HepG2 (cell line): ENCODE measurements around the gene IFNG. TPM values are rescaled to one million over a fixed set of nuclear protein-coding genes. Genes with fewer than 3 reads are reported as not detected.

Source experiments
- ATAC-seq: fragments of 200-7000 bp; cut with Tn5 transposase; 3 replicates; pipeline ENCODE4 v1.9.1; 2020; ENCODE audit warnings: mild to moderate bottlenecking, moderate library complexity
- BruUV-seq: library from RNA; stranded (reverse); fragments of 400-500 nt; replicated peaks from 2 replicates; lab custom pipeline; 2021; lab: Mats Ljungman, UMichigan
- CTCF ChIA-PET: fragments of 300-600 bp; formaldehyde crosslinking; extraction: SDS; loops from one replicate; lab custom pipeline; 2021; ENCODE audit warnings: low total read pairs, inconsistent platforms, low intra/inter-chr PET ratio; lab: Yijun Ruan, JAX
- POLR2A ChIA-PET: fragments of 350-600 bp; sonication (Branson Sonifier 250); formaldehyde crosslinking; loops from one replicate; lab custom pipeline; 2020; ENCODE audit warnings: antibody characterized with exemption, inconsistent platforms; lab: Yijun Ruan, JAX
- DNase-seq: peaks from one replicate; pipeline ENCODE4 v3.0.0-alpha.2; 2015; ENCODE audit warnings: low spot score
- FAIRE-seq: peaks from 3 replicates; lab custom pipeline; 2011; peaks lifted over from hg19 to GRCh38; lab: Jason Lieb, UNC
- H2AFZ ChIP-seq: one replicate; pipeline ENCODE4 v1.6.1; 2011; ENCODE audit warnings: low read length, inconsistent platforms
- H3K27ac ChIP-seq: fragments of 300-600 bp; 3 replicates; pipeline ENCODE4 v1.8.0; 2011; ENCODE audit warnings: mixed run types, mild to moderate bottlenecking, mixed read lengths, low read length, inconsistent platforms; ENCODE audit not compliant: insufficient read depth; ENCODE audit errors: extremely low read length
- H3K27me3 ChIP-seq, 2 experiments: fragments of 200-600 bp in 1 of 2; 2 replicates in 1 of 2; 3 replicates in 1 of 2; pipeline versions ENCODE4 v1.6.0 to v1.8.0; 2011; ENCODE audit warnings: low read length in 2 of 2, mild to moderate bottlenecking in 2 of 2, moderate library complexity in 2 of 2, inconsistent platforms in 1 of 2; ENCODE audit not compliant: insufficient read depth in 2 of 2, control insufficient read depth in 1 of 2
- H3K36me3 ChIP-seq, 2 experiments: fragments of 200-600 bp in 1 of 2; replicated peaks in 1 of 2; 2 replicates in 1 of 2; 3 replicates in 1 of 2; pipeline versions ENCODE4 v1.5.1 to v1.8.0; 2011; ENCODE audit warnings: low read length in 2 of 2, inconsistent platforms in 1 of 2; ENCODE audit not compliant: insufficient read depth in 2 of 2, control insufficient read depth in 1 of 2
- H3K4me1 ChIP-seq: 2 replicates; pipeline ENCODE4 v1.5.1; 2012; ENCODE audit warnings: low read length, inconsistent platforms; ENCODE audit not compliant: insufficient read depth
- H3K4me2 ChIP-seq: 2 replicates; pipeline ENCODE4 v1.6.0; 2011; ENCODE audit warnings: low read depth, low read length, inconsistent platforms
- H3K4me3 ChIP-seq, 3 experiments: fragments of 200-600 bp in 1 of 3; sonication (generic), shearing (Covaris generic) in 1 of 3; replicated peaks in 1 of 3; 2 replicates each; pipeline ENCODE4 v1.5.1; 2011 to 2016; ENCODE audit warnings: low read length in 3 of 3, inconsistent platforms in 2 of 3, low read depth in 2 of 3, mild to moderate bottlenecking in 2 of 3, control low read depth in 1 of 3, mixed read lengths in 1 of 3; ENCODE audit not compliant: insufficient read depth in 1 of 3
- H3K79me2 ChIP-seq: one replicate; pipeline ENCODE4 v1.6.1; 2011; ENCODE audit warnings: low read length, inconsistent platforms; ENCODE audit not compliant: insufficient read depth
- H3K9ac ChIP-seq: 2 replicates; pipeline ENCODE4 v1.6.0; 2011; ENCODE audit warnings: mild to moderate bottlenecking, low read depth, low read length, inconsistent platforms; ENCODE audit not compliant: insufficient read depth
- H3K9me3 ChIP-seq: 2 replicates; pipeline ENCODE4 v1.5.1; 2012; ENCODE audit warnings: mild to moderate bottlenecking, low read length
- H4K20me1 ChIP-seq: 2 replicates; pipeline ENCODE4 v1.6.0; 2011; ENCODE audit warnings: inconsistent platforms, mild to moderate bottlenecking, low read length, moderate library complexity; ENCODE audit not compliant: insufficient read depth
- ARNTL ChIP-seq: sonication (generic); formaldehyde crosslinking; IDR thresholded peaks from 2 replicates; pipeline ENCODE4 v1.4.0; 2020; ENCODE audit warnings: mild to moderate bottlenecking, missing genetic modification reagents
- CAMTA2 ChIP-seq: sonication (generic); formaldehyde crosslinking; IDR thresholded peaks from 2 replicates; pipeline ENCODE4 v1.4.0; 2020; ENCODE audit warnings: mild to moderate bottlenecking, missing genetic modification reagents, borderline replicate concordance
- FLYWCH1 ChIP-seq: sonication (generic); formaldehyde crosslinking; IDR thresholded peaks from 2 replicates; pipeline ENCODE4 v1.8.1; 2023; ENCODE audit warnings: mild to moderate bottlenecking, missing genetic modification reagents
- HOXA7 ChIP-seq: sonication (generic); formaldehyde crosslinking; IDR thresholded peaks from 2 replicates; pipeline ENCODE4 v1.8.1; 2022; ENCODE audit warnings: mild to moderate bottlenecking, missing genetic modification reagents, moderate library complexity
- JUN ChIP-seq: sonication (generic); formaldehyde crosslinking; IDR thresholded peaks from 2 replicates; pipeline ENCODE4 v1.4.0; 2020; ENCODE audit warnings: mild to moderate bottlenecking, missing genetic modification reagents
- KAT7 ChIP-seq: IDR thresholded peaks from 2 replicates; pipeline ENCODE4 v1.6.1; 2018; ENCODE audit warnings: borderline replicate concordance, missing compliant biosample characterization
- NAIF1 ChIP-seq: sonication (generic); formaldehyde crosslinking; IDR thresholded peaks from 2 replicates; pipeline ENCODE4 v1.5.0; 2020; ENCODE audit warnings: mild to moderate bottlenecking, missing genetic modification reagents, borderline replicate concordance
- SKI ChIP-seq: fragments of 450-650 bp; IDR thresholded peaks from one replicate; pipeline ENCODE4 v1.6.1; 2018; ENCODE audit warnings: mild to moderate bottlenecking; ENCODE audit not compliant: partially characterized antibody
- SMC3 ChIP-seq: IDR thresholded peaks from 2 replicates; pipeline ENCODE4 v1.6.1; 2011; ENCODE audit warnings: low read length, improper control_type of control experiment
- SNAI1 ChIP-seq: sonication (generic); formaldehyde crosslinking; IDR thresholded peaks from 2 replicates; pipeline ENCODE4 v1.5.0; 2020; ENCODE audit warnings: mild to moderate bottlenecking, missing genetic modification reagents, borderline replicate concordance
- STAT5B ChIP-seq: sonication (generic); formaldehyde crosslinking; IDR thresholded peaks from 2 replicates; pipeline ENCODE4 v1.4.0; 2020; ENCODE audit warnings: missing genetic modification reagents
- TCF7L2 ChIP-seq: IDR thresholded peaks from 2 replicates; pipeline ENCODE4 v1.6.1; 2011; ENCODE audit warnings: mild to moderate bottlenecking, low read depth, low read length, moderate library complexity
- ZFP62 ChIP-seq: sonication (generic); formaldehyde crosslinking; IDR thresholded peaks from 2 replicates; pipeline ENCODE4 v1.4.0; 2020; ENCODE audit warnings: missing genetic modification reagents
- ZMAT3 ChIP-seq: sonication (generic); formaldehyde crosslinking; conservative IDR thresholded peaks from 2 replicates; pipeline ENCODE4 v1.7.0; 2021; ENCODE audit warnings: missing genetic modification reagents
- ZNF563 ChIP-seq: sonication (generic); formaldehyde crosslinking; IDR thresholded peaks from 2 replicates; pipeline ENCODE4 v1.8.0; 2022; ENCODE audit warnings: mild to moderate bottlenecking, moderate library complexity, missing genetic modification reagents
- ZNF589 ChIP-seq: sonication (generic); formaldehyde crosslinking; conservative IDR thresholded peaks from 2 replicates; pipeline ENCODE4 v1.8.0; 2022; ENCODE audit warnings: mild to moderate bottlenecking, moderate library complexity, missing genetic modification reagents
- ZNF7 ChIP-seq: IDR thresholded peaks from 2 replicates; pipeline ENCODE4 v1.6.1; 2016; ENCODE audit warnings: missing biosample characterization, missing genetic modification reagents
- WGBS: methylation state at CpG from one replicate; pipeline ENCODE4 v1.1.6; 2017; ENCODE audit warnings: low lambda C conversion rate; 5-methylcytosine and 5-hydroxymethylcytosine counted together
- in situ Hi-C: cut with HindIII; loops from 2 replicates; pipeline ENCODE4 v1.10.0; 2017; ENCODE audit warnings: low pct_unique_long_range_greater_than_20kb; ENCODE audit not compliant: extremely low pct_ligation_motif_present
- intact Hi-C: fragments of 100-400 bp; cut with micrococcal nuclease; formaldehyde crosslinking; loops from one replicate; pipeline ENCODE4 v1.10.0; 2022; ENCODE audit not compliant: unreplicated experiment
- polyA plus RNA-seq, 8 experiments: library from polyadenylated mRNA; depleted of rRNA in 3 of 8; stranded (reverse) in 7 of 8; unstranded in 1 of 8; fragments of >200 nt; fragmentation: Illumina TruSeq in 4 of 8; extraction: Trizol in 4 of 8; gene quantifications; 2 replicates each; pipeline versions ENCODE4 v1.2.1 to v1.2.3, GENCODE V29; 2011 to 2016; ENCODE audit warnings: low read depth in 4 of 8, missing spikeins in 1 of 8, mixed read lengths in 1 of 8; ENCODE audit not compliant: insufficient read depth in 1 of 8
- total RNA-seq, 5 experiments: library from RNA; depleted of rRNA; stranded (reverse); fragments of >200 nt; fragmentation: Illumina TruSeq; extraction: Trizol; gene quantifications; 2 replicates each; pipeline ENCODE4 v1.2.3, GENCODE V29; 2016; ENCODE audit warnings: low read depth in 1 of 5
- TF ChIP-seq, protein P1 (sequence below): IDR thresholded peaks from 2 replicates; pipeline ENCODE4 v1.6.1; 2016; ENCODE audit warnings: missing compliant biosample characterization, missing genetic modification reagents, borderline replicate concordance
- TF ChIP-seq, protein P2 (sequence below), 2 experiments: sonication (generic) in 1 of 2; formaldehyde crosslinking in 1 of 2; IDR thresholded peaks; 2 replicates each; pipeline versions ENCODE4 v1.4.0 to v1.6.1; 2018 to 2020; ENCODE audit warnings: missing genetic modification reagents in 2 of 2, borderline replicate concordance in 1 of 2, low read depth in 1 of 2, mild to moderate bottlenecking in 1 of 2, missing biosample characterization in 1 of 2
- TF ChIP-seq, protein P3 (sequence below): sonication (generic); formaldehyde crosslinking; IDR thresholded peaks from 2 replicates; pipeline ENCODE4 v1.5.1; 2020; ENCODE audit warnings: missing genetic modification reagents, mild to moderate bottlenecking, borderline replicate concordance

The IFNG gene
- total and polyA plus RNA-seq, 2 of the 13 experiments (the other 11 are each of a cell fraction or from before 2014, with no cell fraction given): not detected

DNA sequence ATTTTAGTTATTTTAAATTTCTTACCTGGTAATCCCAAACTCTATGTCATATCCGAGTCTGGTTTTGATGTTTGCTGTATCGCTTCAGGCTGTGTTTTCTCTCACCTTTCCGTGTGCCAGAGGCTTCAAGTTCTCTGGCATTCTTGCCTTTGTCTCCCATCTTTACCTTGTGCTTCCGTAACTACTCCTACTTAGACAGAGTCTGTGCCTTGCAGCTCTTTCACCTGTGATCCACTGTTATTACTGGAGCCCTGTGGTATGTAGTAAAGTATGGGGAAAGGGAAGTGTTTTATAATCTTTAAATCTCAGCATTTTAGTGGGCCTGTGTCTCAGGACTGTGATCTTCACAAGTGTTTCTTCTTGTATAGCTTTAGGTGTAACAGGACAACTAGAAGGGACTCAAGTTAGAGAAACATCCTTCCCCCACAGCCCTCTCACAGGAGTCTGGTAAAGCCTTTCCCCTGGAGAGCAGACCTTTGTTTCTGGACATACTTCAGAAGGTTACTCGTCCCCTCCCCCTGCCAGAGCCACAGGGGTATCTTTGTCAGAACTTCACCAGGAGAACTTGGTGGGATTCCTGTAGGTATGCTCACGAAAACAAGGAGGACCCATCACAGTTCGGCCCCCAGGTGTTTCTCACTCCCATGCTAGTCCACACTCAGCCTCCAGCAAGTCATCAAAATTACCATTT is 11.1 kb downstream of the IFNG start:
- in situ Hi-C loops (no loop called here), intact Hi-C loops (no loop called here)
- WGBS: 9% methylated on average over 7 of the region's 7 CpGs

DNA sequence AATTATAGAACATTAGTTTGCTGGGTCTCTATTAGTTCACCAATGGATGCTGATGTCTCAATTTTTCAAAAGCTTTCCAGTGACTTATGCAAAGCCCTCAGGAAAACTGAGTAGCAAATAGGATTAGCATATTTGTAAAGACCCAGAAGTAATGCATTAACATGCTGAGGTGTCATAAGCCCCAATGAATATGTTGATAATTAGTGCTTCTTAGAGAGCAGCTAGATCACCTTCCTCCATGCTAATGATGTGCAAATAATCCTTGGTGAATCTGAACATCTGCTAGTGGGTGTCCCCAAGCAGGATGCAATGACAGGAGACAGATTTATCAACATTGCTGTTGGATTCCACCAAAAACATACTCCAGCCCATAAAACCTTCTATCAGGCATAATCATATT is 19.0 kb downstream of the IFNG start:
- intact Hi-C loops (no loop called here), in situ Hi-C loops (no loop called here)
- BruUV-seq: no TSS peak
- ChIA-PET CTCF (no interaction called here), POLR2A (no interaction called here)
- no peak overlapping the region for H3K9ac ChIP-seq
- FAIRE-seq (no peak), DNase-seq (no peak), ATAC-seq (no peak)
- no peaks in the 10 kb centered on the region for H3K79me2 ChIP-seq
- H2AFZ ChIP-seq: no peak overlapping the region
- H4K20me1 ChIP-seq: no peaks in the 10 kb centered on the region
- no peaks in the 10 kb centered on the region; a peak in 1 of 5 replicates for H3K27me3 ChIP-seq
- H3K4me1 ChIP-seq: no peaks in the 10 kb centered on the region
- no peak overlapping the region for H3K4me3 ChIP-seq
- H3K27ac ChIP-seq: no peak overlapping the region
- no peak overlapping the region for H3K4me2 ChIP-seq
- H3K36me3 ChIP-seq: no peaks in the 10 kb centered on the region
- no peaks in the 10 kb centered on the region for H3K9me3 ChIP-seq
- no peak for TF ChIP-seq STAT5B (CRISPR knock-in tag)
- no peak for TF ChIP-seq SMC3
- TF ChIP-seq, protein P1, sequence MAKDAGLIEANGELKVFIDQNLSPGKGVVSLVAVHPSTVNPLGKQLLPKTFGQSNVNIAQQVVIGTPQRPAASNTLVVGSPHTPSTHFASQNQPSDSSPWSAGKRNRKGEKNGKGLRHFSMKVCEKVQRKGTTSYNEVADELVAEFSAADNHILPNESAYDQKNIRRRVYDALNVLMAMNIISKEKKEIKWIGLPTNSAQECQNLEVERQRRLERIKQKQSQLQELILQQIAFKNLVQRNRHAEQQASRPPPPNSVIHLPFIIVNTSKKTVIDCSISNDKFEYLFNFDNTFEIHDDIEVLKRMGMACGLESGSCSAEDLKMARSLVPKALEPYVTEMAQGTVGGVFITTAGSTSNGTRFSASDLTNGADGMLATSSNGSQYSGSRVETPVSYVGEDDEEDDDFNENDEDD (CRISPR knock-in tag): no peak
- TF ChIP-seq ZFP62 (CRISPR knock-in tag): no peak
- no peak for TF ChIP-seq ZNF589 (CRISPR knock-in tag)
- no peak for TF ChIP-seq NAIF1 (CRISPR knock-in tag)
- TF ChIP-seq TCF7L2: no peak
- TF ChIP-seq, protein P2, sequence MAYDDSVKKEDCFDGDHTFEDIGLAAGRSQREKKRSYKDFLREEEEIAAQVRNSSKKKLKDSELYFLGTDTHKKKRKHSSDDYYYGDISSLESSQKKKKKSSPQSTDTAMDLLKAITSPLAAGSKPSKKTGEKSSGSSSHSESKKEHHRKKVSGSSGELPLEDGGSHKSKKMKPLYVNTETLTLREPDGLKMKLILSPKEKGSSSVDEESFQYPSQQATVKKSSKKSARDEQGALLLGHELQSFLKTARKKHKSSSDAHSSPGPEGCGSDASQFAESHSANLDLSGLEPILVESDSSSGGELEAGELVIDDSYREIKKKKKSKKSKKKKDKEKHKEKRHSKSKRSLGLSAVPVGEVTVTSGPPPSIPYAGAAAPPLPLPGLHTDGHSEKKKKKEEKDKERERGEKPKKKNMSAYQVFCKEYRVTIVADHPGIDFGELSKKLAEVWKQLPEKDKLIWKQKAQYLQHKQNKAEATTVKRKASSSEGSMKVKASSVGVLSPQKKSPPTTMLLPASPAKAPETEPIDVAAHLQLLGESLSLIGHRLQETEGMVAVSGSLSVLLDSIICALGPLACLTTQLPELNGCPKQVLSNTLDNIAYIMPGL (CRISPR knock-in tag; IDR thresholded peaks at IDR 0.05; ENCODE audit: borderline replicate concordance in 1 of 2, low read depth in 1 of 2): no peak
- no peak for TF ChIP-seq ZNF563 (CRISPR knock-in tag)

More for the DNA sequence above, 11.1 kb downstream of the IFNG start:
- ChIA-PET POLR2A (no interaction called here), CTCF (no interaction called here)
- Histone ChIP-seq H3K79me2 (no peaks in the 10 kb centered on the region), H3K4me2 (no peak overlapping the region), H3K4me1 (no peaks in the 10 kb centered on the region), H4K20me1 (no peaks in the 10 kb centered on the region), H3K4me3 (no peak overlapping the region), H3K9ac (no peak overlapping the region), H3K9me3 (no peaks in the 10 kb centered on the region), H3K36me3 (no peaks in the 10 kb centered on the region), H2AFZ (no peak overlapping the region), H3K27ac (no peak overlapping the region), H3K27me3 (peaks cover 0 to 6% of the 10 kb centered on the region in 2 experiments; a peak in 1 of 5 replicates)
- FAIRE-seq: no peak
- BruUV-seq: no TSS peak
- no peak for TF ChIP-seq CAMTA2
- TF ChIP-seq HOXA7: no peak
- TF ChIP-seq FLYWCH1 (CRISPR knock-in tag): no peak
- TF ChIP-seq ARNTL (CRISPR knock-in tag): no peak
- no peak for TF ChIP-seq JUN (CRISPR knock-in tag)
- no peak for TF ChIP-seq ZNF7 (CRISPR knock-in tag)
- no peak for TF ChIP-seq SKI
- TF ChIP-seq ZMAT3: no peak
- no peak for TF ChIP-seq SNAI1
- TF ChIP-seq, protein P3, sequence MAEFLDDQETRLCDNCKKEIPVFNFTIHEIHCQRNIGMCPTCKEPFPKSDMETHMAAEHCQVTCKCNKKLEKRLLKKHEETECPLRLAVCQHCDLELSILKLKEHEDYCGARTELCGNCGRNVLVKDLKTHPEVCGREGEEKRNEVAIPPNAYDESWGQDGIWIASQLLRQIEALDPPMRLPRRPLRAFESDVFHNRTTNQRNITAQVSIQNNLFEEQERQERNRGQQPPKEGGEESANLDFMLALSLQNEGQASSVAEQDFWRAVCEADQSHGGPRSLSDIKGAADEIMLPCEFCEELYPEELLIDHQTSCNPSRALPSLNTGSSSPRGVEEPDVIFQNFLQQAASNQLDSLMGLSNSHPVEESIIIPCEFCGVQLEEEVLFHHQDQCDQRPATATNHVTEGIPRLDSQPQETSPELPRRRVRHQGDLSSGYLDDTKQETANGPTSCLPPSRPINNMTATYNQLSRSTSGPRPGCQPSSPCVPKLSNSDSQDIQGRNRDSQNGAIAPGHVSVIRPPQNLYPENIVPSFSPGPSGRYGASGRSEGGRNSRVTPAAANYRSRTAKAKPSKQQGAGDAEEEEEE (CRISPR knock-in tag): no peak
- no peak for TF ChIP-seq KAT7 (CRISPR knock-in tag)
- no peak for DNase-seq
- ATAC-seq: no peak
